Stimulated activated naive CD8-positive, alpha-beta T cell treated with anti-CD3 and anti-CD28 coated beads, Interleukin-15, amount 100 ng/mL, for 72 hours (primary cell): ENCODE data around the gene TM4SF20.
"Not testable (repeated sequence)": the region's sequence is repeated elsewhere in the genome, so short reads cannot be mapped to it uniquely, and the experiment has no call there.

ENCODE experiments used
- ATAC-seq: fragments of 150-1000 bp; cut with Tn5 transposase; 2 replicates; pipeline ENCODE4 v1.10.0; 2021; ENCODE audit warnings: mild to moderate bottlenecking, moderate library complexity
- DNase-seq, 2 donors: peaks; one replicate each; pipeline ENCODE4 v3.0.0; 2021 to 2022
- H3K27ac Mint-ChIP-seq, 2 donors: one replicate each; pipeline ENCODE4 v1.8.0; 2022; ENCODE audit warnings: mild to moderate bottlenecking in 2 of 2, mixed read lengths in 2 of 2, moderate library complexity in 2 of 2
- H3K27me3 Mint-ChIP-seq: one replicate; pipeline ENCODE4 v1.8.0; 2022; ENCODE audit warnings: mixed read lengths
- H3K4me1 Mint-ChIP-seq: one replicate; pipeline ENCODE4 v1.8.0; 2022; ENCODE audit warnings: mild to moderate bottlenecking, mixed read lengths
- H3K4me3 Mint-ChIP-seq, 2 donors: one replicate each; pipeline ENCODE4 v1.8.0; 2022; ENCODE audit warnings: mild to moderate bottlenecking in 2 of 2, mixed read lengths in 2 of 2, moderate library complexity in 1 of 2
- H3K9me3 Mint-ChIP-seq, 2 donors: one replicate each; pipeline ENCODE4 v1.8.0; 2022; ENCODE audit warnings: mixed read lengths in 2 of 2

Gene TM4SF20

DNA sequence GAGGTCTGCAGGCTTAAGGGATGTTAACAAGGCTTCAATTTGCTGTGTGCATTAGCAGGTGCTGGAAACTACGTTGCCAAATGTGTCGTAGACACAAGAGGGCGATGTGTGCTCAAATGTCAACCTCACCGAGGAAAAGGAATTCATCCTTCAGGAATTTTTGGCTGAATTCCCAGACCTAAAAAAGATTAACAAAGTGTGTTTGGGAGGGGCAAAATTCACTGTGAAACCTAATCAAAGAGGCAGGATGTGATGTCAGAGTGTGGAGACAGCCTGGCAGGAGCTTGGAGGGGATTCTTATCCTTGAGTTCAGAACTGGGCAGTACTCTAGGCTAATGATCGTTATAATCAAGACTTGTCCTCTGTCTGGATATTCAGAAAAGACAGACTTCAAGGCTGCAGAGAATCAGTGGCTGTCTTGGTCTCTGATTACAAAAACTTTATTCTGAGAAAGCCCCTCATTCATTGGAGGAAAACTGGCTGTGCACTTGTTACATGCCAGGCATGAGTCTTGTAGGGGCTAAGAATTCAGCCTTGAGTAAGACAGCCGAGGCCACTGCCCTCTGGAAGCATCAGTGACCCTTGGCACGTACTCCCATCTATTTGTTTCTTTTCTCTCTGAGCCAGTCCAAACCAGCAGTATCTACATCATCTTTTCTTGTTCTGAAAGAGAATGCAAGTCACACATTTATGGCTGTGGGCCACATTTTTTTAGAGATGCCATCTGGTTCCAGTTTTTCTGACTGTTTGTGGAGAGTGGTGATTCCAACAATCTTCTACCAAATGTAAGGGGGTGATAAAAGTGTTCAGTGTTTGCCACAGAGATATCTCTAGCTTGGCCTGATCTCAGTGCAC is 27.3 kb upstream of the TM4SF20 start:
- ATAC-seq (peak; percentile 54), DNase-seq (no peak)
- no peaks in the 10 kb centered on the region for H3K9me3 Mint-ChIP-seq
- H3K4me3 Mint-ChIP-seq, result peak overlapping the region in 1 of 2 donors; percentile 18
- peaks cover 75% of the 10 kb centered on the region for H3K4me1 Mint-ChIP-seq
- H3K27me3 Mint-ChIP-seq, result no peaks in the 10 kb centered on the region
- peak overlapping the region in 1 of 2 donors; percentile 74 for H3K27ac Mint-ChIP-seq

DNA sequence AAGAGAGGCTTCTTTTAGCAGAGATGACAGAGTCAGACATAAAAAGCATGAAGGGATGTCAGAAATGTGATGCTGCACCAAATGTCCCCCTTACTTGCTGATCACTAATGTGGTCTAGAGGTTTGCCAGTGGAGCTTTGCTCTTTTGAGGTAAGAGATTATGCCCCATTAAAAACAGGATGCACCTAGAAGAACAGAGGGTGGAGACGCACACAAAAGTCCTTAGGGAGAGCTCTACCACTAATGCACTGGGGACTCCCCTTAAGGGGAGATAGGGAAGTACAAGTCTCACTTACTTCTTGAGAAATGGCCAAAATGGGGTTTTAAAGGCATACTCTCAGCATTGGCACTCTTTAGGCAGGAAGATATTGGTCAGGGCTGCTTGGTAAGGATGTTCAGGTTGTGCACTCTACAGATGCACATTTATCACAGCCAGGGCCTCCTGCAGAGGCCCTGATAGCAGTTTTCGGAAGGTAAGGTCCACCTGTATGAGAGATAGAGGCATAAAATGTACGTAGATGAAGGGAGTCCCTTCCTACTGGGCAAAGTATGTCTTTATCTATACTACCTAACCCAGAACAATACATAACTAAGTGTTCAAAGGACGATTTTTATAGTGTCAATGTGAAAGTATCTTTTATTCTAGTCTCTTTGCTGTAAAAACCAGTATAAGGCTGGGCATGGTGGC is 25.6 kb upstream of the TM4SF20 start:
- Mint-ChIP-seq H3K9me3 (no peaks in the 10 kb centered on the region), H3K27me3 (no peaks in the 10 kb centered on the region), H3K4me1 (peaks cover 68% of the 10 kb centered on the region), H3K27ac (no peak overlapping the region), H3K4me3 (no peak overlapping the region)
- ATAC-seq, result peak; percentile 26
- DNase-seq, result no peak

DNA sequence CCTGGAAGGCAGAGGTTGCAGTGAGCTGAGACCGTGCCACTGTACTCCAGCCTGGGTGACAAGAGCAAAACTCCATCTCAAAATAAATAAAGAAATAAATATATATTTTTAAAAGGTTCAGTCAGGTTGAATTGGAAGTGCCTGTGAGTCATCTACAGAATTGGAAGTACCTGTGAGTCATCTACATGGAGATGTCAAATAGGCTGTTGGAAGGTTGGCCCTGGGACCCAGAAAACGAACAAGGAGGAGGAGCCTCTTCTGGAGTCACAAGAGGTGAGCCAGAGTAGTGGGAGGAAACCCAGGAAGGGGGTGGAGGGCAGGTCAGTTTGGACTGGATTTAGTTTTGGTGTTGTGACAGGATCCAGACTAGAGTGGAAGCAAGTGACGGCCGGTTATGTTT is 23.9 kb upstream of the TM4SF20 start:
- Mint-ChIP-seq H3K27ac (peak overlapping the region in 1 of 2 donors; percentile 14), H3K4me1 (peaks cover 75% of the 10 kb centered on the region), H3K27me3 (no peaks in the 10 kb centered on the region), H3K4me3 (peak overlapping the region in 1 of 2 donors; percentile 41), H3K9me3 (no peaks in the 10 kb centered on the region)
- DNase-seq, result no peak
- no peak for ATAC-seq

DNA sequence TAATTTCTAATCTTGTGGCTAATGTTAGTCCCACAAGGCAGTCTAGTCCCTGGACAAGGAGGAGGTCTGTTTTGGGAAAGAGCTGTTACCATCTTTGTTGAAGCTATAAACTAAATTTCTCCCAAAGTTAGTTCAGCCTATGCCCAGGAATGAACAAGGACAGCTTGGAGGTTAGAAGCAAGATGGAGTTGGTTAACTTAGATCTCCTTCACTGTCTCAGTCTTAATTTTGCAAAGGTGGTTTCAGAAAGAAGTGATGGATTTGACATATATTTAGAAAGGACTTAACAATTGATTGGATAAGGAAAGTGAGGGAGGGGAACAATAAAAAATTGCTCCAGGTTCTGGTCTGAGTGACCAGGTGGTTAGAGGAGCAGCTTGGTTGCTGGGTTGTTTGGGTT is 23.2 kb upstream of the TM4SF20 start:
- DNase-seq (no peak), ATAC-seq (no peak)
- no peaks in the 10 kb centered on the region for H3K9me3 Mint-ChIP-seq
- H3K27ac Mint-ChIP-seq, result peak overlapping the region in 1 of 2 donors; percentile 52
- no peaks in the 10 kb centered on the region for H3K27me3 Mint-ChIP-seq
- peaks cover 75% of the 10 kb centered on the region for H3K4me1 Mint-ChIP-seq
- H3K4me3 Mint-ChIP-seq, result no peak overlapping the region

DNA sequence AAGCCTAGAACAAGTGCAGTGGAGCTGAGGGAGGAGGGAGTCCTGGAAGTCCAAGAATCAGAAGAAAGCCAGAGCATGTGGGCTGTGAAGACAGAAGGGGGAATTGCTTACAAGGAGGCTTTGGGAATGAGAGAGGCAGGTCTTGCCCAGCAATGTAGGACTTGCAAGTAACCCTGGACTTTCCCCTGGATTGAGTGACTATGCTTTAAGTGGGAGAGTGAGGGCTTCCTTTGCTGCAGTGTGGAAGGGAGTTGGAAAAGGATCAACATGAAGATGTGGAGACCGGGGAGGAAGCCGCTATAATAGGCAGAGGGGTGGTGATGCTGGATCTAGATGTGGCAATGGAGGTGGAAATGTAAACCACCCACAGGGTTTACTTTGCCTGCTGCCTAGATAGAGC is 22.4 kb upstream of the TM4SF20 start:
- peaks cover 73% of the 10 kb centered on the region for H3K4me1 Mint-ChIP-seq
- no peak overlapping the region for H3K27ac Mint-ChIP-seq
- H3K27me3 Mint-ChIP-seq, result no peaks in the 10 kb centered on the region
- DNase-seq, result no peak
- H3K9me3 Mint-ChIP-seq, result no peaks in the 10 kb centered on the region
- no peak overlapping the region for H3K4me3 Mint-ChIP-seq
- no peak for ATAC-seq

DNA sequence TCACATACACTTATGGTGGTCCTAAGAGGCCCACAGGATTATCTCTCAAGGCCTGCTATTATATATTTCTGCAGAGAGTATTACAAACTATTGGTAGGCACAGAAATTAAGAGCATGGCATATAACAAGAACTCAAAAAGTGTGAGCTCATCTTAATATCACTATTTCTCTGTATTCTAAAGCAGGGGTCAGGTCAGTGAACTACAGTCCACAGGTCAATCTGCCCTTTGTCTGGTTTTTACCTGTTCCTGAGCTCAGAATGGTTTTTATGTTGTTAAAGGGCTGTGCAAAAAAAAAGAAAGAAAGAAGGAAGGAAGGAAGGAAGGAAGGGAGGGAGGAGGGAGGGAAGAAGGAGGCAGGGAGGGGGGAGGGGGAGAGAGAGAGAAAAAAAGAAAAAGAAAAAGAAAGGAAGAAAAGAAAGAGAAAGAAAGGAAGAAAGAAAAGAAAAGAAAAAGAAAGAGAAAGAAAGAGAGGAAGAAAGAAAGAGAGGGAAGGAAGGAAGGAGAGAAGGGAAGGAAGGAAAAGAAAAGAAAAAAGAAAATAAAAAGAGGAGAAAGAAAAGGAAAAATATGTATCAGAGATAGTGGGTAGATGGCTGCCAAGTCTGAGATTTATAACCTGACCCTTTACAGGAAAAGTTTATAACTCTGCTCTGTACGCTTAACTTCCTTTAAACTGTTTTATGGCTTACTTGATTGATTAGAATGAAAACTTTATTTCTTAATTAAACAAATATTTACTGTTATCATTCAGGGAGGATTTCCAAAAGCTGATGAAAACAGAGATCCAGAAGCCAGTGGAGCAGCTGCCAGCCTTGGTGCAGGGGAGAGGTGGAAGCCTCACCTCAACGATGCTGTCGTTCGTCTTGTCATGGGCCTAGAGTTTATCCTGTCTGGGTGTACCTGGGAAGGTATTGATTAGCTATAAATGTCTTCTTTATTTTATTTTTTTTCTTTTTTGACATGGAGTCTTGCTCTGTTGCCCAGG is 19.9 kb upstream of the TM4SF20 start:
- H3K9me3 Mint-ChIP-seq, result no peaks in the 10 kb centered on the region
- no peaks in the 10 kb centered on the region for H3K27me3 Mint-ChIP-seq
- H3K4me1 Mint-ChIP-seq, result peaks cover 49% of the 10 kb centered on the region
- DNase-seq (no peak), ATAC-seq (no peak)
- no peak overlapping the region for H3K4me3 Mint-ChIP-seq
- H3K27ac Mint-ChIP-seq, result no peak overlapping the region

DNA sequence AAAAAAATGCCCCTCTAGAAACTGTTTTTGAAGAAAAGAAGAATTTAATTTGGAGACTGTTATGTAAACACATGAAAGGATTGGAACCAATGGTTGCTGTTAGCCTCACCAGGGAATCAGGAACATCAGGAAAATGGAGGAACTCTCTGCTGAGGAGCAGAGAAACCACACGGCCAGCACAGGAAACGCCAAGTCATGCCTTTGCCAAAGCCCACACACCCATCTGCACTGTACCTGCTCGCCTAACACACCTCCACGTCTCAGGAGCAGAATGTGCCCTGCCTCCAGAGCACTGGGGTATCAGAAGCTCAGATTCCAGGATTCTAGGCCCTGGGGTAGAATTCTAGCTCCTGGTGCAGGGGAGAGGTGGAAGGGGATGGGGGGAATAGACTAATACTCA is 18.5 kb upstream of the TM4SF20 start:
- H3K4me1 Mint-ChIP-seq, result peaks cover 35% of the 10 kb centered on the region
- H3K4me3 Mint-ChIP-seq, result no peak overlapping the region
- H3K27me3 Mint-ChIP-seq, result no peaks in the 10 kb centered on the region
- ATAC-seq, result no peak
- no peaks in the 10 kb centered on the region for H3K9me3 Mint-ChIP-seq
- no peak for DNase-seq
- H3K27ac Mint-ChIP-seq, result peak overlapping the region in 1 of 2 donors; percentile 38

DNA sequence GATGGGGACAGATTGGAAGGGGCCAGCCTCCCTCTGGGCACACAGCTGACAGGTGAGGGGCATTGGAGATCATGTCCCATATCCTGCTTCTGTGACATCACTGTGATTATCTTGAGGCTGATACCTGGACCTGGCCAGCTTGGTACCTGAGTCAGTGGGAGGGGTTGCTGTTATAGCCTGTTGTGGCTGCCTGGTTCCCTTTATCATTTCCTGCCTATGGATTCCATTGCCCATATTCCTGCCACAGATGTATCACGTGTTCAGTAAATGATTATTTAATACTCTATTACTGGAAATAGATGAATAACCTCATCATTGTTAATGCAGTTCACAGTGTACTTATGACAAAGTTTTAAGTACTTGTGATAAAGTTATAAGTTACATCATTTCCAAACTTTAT is 16.4 kb upstream of the TM4SF20 start:
- Mint-ChIP-seq H3K4me1 (peaks cover 30% of the 10 kb centered on the region), H3K27ac (no peak overlapping the region), H3K9me3 (no peaks in the 10 kb centered on the region), H3K4me3 (no peak overlapping the region), H3K27me3 (no peaks in the 10 kb centered on the region)
- ATAC-seq (no peak), DNase-seq (no peak)

DNA sequence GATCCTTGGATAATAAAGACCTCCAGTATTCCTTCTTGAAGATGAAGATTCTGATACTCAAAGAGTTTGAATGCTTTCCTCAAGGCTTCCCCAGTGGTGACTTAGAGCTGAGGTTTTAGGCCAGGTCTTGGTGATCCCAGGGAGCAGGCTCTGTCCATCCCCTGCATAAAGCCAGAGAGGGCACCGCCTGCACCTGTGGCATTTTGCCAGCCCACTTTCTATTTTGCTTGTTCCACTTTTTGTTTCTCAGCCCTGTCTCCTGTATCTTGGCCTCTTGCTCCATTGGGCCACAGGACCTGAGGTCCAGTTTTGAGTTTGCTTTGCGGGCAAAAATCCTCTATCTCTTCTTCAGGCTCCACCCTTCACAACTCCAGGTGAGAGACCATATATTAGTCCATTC is 15.3 kb upstream of the TM4SF20 start:
- Mint-ChIP-seq H3K4me1 (peaks cover 25% of the 10 kb centered on the region), H3K27ac (no peak overlapping the region), H3K4me3 (no peak overlapping the region), H3K27me3 (no peaks in the 10 kb centered on the region), H3K9me3 (no peaks in the 10 kb centered on the region)
- DNase-seq, result no peak
- no peak for ATAC-seq

DNA sequence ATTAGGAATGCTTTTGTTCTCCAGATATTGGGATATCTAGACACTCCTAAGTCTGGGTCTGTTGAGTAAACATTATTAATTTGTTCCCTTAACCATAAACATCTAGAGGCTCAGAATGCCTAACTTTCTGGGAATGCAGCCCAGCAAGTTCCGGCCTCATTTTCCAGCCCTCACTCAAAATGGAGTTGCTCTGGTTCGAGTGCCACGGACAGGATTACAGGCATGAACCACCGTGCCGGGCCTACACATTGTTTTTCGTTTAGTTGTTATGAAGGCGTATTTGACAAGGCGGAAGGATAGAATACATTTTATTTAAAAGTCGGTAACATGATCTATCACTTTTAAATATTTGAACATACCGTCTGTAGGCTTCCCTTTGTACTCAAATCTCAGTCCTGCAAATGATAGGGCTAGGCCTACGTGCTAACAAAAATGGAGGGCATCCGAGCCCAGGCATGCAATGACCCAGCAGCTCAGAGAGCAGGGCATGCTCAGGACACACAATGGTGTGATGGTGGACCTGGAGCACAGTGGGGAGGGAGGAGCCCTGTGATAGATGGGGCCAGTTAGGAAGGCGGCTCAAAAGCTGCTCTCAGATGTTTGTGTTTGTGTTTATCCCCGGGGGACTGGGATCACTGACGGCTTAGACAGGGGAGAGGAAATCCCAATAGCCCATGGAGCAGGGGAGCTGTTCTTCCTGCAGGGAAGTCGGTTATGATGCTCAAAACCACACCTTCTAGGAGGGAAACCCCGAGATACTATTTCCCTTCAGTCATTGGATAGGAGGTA is 11.6 kb upstream of the TM4SF20 start:
- Mint-ChIP-seq H3K4me3 (no peak overlapping the region), H3K9me3 (no peaks in the 10 kb centered on the region), H3K27me3 (no peaks in the 10 kb centered on the region), H3K27ac (no peak overlapping the region), H3K4me1 (peaks cover 21% of the 10 kb centered on the region)
- DNase-seq (no peak), ATAC-seq (no peak)

DNA sequence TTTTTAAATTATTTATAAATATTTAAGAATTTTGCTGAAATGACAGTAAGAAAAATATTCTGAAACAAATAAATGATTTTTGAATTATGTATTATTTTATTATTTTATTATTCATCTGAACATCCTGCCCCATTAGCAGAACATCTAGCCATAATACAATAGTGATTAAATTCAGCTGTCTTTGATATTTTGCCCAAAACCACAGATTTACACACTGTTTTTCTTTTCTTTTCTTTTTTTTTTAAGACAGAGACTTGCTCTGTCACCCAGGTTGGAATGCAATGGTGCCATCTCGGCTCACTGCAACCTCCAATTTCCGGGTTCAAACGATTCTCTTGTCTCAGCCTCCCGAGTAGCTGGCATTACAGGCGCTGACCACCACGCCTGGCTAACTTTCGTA is 10.6 kb upstream of the TM4SF20 start:
- peaks cover 21% of the 10 kb centered on the region for H3K4me1 Mint-ChIP-seq
- no peaks in the 10 kb centered on the region for H3K9me3 Mint-ChIP-seq
- ATAC-seq (no peak), DNase-seq (no peak)
- H3K27me3 Mint-ChIP-seq, result no peaks in the 10 kb centered on the region
- H3K27ac Mint-ChIP-seq, result peak overlapping the region in 1 of 2 donors; percentile 28
- H3K4me3 Mint-ChIP-seq, result no peak overlapping the region

DNA sequence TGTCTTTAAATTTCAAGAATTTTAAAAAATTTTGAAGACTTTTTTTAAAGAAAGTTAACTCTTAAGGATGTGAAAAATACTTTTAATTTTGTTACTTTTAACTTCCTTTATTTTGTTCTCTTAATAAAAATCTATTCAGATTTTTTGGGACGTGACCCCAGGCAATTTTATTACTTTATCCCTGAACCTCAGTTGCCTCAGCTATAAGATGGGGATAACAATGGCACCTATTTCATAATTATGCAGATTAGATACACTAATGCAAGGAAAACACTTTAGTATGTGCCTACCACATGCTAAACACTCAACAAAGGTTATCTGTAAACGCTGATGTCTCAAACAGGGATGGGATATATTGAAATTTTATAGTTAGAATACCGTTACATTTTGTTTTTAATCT is 10.1 kb upstream of the TM4SF20 start:
- Mint-ChIP-seq H3K9me3 (no peaks in the 10 kb centered on the region), H3K27me3 (no peaks in the 10 kb centered on the region), H3K4me3 (no peak overlapping the region), H3K4me1 (peaks cover 21% of the 10 kb centered on the region), H3K27ac (no peak overlapping the region)
- no peak for DNase-seq
- no peak for ATAC-seq

DNA sequence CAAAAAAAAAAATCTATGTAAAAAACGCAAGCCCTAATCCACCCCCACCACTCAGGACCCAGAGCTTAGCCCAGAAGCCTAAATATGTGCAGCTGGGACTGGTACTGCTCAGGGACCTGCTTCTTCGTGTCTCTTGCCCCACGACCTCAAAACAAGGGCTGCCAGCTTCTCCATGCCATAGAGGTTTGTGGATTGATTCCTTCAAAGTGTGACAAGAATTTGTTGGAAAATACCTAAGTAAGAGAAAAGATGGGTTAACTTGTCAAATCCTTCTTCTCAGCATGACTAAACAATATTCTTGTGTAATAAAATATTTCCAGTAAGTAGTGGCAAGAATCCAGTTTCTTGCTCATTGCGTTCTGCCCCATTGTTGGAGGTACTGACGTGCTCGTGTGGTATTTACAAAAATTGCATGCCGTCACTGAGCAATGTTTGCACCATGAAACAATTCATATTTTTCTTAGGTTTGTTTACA is 9.5 kb upstream of the TM4SF20 start:
- no peak for ATAC-seq

DNA sequence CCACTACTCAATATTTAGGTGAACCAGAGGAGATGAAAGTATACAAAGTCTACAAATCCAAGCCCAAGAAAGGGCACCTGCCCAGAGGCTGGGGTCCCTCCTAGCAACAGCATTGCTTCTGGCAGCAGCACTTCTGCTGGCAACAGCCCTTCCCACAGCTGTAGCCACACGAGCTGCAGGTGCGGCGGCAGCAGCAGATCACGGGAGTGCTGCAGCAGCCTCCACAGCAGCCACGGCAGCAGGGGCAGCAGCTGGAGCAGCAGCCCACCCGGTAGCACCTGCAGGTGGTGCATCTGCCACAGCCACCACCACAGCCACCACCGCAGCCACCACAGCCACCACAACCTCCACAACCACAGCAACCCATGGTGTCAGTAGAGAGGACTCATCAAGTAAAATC is 8.5 kb upstream of the TM4SF20 start, which contains the start of gene SCYGR1:
Gene SCYGR1 (minus strand): TSS at position 367 of the 400 bp plus-strand sequence. CDS start 0 bp downstream, at position 367.
- peaks cover 10% of the 10 kb centered on the region in 2 donors for H3K9me3 Mint-ChIP-seq
- peaks cover 23% of the 10 kb centered on the region for H3K4me1 Mint-ChIP-seq
- peak within 1 kb of the TSS in 1 of 2 donors; percentile 68 for H3K27ac Mint-ChIP-seq
- not testable (repeated sequence) for ATAC-seq, H3K4me3 Mint-ChIP-seq, H3K27me3 Mint-ChIP-seq, DNase-seq

More for the DNA sequence above, 9.5 kb upstream of the TM4SF20 start:
- Mint-ChIP-seq H3K27me3 (no peaks in the 10 kb centered on the region), H3K27ac (peak overlapping the region in 1 of 2 donors; percentile 51), H3K9me3 (peaks cover 4% of the 10 kb centered on the region in 2 donors), H3K4me1 (peaks cover 21% of the 10 kb centered on the region), H3K4me3 (no peak overlapping the region)
- no peak for DNase-seq
